ENCODE measurements around the gene TLK2. TPM values are rescaled to one million over a fixed set of nuclear protein-coding genes. Genes with fewer than 3 reads are reported as not detected.

TLK2 gene
- polyA plus RNA-seq, 2 of the 4 experiments (the other 2 are of a cell fraction), result 30.4 to 68.7 TPM

DNA sequence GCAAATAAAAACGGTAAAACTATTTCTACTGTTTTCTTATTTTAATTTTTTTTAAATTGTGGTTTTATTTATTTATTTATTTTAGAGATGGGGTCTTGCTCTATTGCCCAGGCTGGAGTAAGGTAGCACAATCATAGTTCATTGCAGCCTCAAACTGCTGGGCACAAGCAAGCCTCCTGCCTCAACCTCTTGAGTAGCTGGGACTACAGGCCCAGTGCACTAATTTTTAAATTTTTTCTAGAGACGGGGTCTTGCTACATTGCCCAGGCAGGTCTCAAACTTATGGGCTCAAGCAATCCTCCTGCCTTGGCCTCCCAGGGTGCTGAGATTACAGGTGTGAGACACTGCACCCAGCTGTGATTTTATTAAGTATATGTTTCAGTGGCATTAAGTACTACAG lies 102.3 kb downstream of the TLK2 start (continued):
- TF ChIP-seq, protein P1, sequence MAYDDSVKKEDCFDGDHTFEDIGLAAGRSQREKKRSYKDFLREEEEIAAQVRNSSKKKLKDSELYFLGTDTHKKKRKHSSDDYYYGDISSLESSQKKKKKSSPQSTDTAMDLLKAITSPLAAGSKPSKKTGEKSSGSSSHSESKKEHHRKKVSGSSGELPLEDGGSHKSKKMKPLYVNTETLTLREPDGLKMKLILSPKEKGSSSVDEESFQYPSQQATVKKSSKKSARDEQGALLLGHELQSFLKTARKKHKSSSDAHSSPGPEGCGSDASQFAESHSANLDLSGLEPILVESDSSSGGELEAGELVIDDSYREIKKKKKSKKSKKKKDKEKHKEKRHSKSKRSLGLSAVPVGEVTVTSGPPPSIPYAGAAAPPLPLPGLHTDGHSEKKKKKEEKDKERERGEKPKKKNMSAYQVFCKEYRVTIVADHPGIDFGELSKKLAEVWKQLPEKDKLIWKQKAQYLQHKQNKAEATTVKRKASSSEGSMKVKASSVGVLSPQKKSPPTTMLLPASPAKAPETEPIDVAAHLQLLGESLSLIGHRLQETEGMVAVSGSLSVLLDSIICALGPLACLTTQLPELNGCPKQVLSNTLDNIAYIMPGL (CRISPR knock-in tag; IDR thresholded peaks at IDR 0.05; ENCODE audit: borderline replicate concordance), result no peak
- TF ChIP-seq, protein P2, sequence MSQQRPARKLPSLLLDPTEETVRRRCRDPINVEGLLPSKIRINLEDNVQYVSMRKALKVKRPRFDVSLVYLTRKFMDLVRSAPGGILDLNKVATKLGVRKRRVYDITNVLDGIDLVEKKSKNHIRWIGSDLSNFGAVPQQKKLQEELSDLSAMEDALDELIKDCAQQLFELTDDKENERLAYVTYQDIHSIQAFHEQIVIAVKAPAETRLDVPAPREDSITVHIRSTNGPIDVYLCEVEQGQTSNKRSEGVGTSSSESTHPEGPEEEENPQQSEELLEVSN (IDR thresholded peaks at IDR 0.05; ENCODE audit: borderline replicate concordance, low read depth), result no peak
- TF ChIP-seq NPAS2 (CRISPR knock-in tag; IDR thresholded peaks at IDR 0.05; ENCODE audit: borderline replicate concordance), result no peak
- TF ChIP-seq HOXB13 (CRISPR knock-in tag; IDR thresholded peaks at IDR 0.05; ENCODE audit: low read depth), result no peak

DNA sequence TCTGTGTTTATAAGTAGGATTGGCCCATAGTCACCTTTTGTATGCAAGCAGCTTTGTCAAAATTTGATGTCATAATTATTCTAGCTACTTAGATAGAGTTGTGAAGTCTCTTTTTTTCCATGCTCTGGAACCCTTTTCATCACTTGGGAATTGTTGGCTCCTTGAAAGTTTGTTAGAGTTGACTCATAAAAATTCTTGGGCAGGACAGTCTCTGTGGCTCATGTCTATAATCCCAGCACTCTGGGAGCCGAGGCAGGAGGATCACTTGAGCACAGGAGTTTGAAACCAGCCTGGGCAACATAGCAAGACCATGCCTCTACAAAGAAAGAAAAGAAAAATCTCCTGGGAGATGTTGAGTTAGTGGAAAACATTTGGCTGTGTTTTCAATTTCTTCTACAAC lies 103.1 kb downstream of the TLK2 start:
- H3K9me3 ChIP-seq, result no peaks in the 10 kb centered on the region
- no peak overlapping the region for H3K4me3 ChIP-seq
- DNase-seq (ENCODE audit: low read depth in 1 of 2, low spot score in 1 of 2) (no peak), FAIRE-seq (no peak), ATAC-seq (no peak)
- POLR2A ChIA-PET, result no interaction called here
- WGBS (ENCODE audit: missing lambda C conversion rate), result 81% methylated on average over 1 of the region's 1 CpG
- H3K4me1 ChIP-seq, result no peaks in the 10 kb centered on the region; the same call in 2 of the 3 replicates
- no peak for TF ChIP-seq FOXS1 (CRISPR knock-in tag; IDR thresholded peaks at IDR 0.05)
- TF ChIP-seq JUNB (IDR thresholded peaks at IDR 0.05), result no peak
- no peak for TF ChIP-seq SMC3 (IDR thresholded peaks at IDR 0.05)
- TF ChIP-seq ESRRA (IDR thresholded peaks at IDR 0.05; ENCODE audit: borderline replicate concordance, low read length), result no peak
- TF ChIP-seq, protein P1 (CRISPR knock-in tag; IDR thresholded peaks at IDR 0.05; ENCODE audit: borderline replicate concordance), result no peak
- TF ChIP-seq RARB (CRISPR knock-in tag; IDR thresholded peaks at IDR 0.05), result no peak
- no peak for TF ChIP-seq EHMT2 (IDR thresholded peaks at IDR 0.05; ENCODE audit: low read depth)
- TF ChIP-seq, protein P3, sequence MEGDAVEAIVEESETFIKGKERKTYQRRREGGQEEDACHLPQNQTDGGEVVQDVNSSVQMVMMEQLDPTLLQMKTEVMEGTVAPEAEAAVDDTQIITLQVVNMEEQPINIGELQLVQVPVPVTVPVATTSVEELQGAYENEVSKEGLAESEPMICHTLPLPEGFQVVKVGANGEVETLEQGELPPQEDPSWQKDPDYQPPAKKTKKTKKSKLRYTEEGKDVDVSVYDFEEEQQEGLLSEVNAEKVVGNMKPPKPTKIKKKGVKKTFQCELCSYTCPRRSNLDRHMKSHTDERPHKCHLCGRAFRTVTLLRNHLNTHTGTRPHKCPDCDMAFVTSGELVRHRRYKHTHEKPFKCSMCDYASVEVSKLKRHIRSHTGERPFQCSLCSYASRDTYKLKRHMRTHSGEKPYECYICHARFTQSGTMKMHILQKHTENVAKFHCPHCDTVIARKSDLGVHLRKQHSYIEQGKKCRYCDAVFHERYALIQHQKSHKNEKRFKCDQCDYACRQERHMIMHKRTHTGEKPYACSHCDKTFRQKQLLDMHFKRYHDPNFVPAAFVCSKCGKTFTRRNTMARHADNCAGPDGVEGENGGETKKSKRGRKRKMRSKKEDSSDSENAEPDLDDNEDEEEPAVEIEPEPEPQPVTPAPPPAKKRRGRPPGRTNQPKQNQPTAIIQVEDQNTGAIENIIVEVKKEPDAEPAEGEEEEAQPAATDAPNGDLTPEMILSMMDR (IDR thresholded peaks at IDR 0.05), result no peak
- TF ChIP-seq POLR2A (IDR thresholded peaks at IDR 0.05; ENCODE audit: low read length), result no peak
- TF ChIP-seq, protein P4, sequence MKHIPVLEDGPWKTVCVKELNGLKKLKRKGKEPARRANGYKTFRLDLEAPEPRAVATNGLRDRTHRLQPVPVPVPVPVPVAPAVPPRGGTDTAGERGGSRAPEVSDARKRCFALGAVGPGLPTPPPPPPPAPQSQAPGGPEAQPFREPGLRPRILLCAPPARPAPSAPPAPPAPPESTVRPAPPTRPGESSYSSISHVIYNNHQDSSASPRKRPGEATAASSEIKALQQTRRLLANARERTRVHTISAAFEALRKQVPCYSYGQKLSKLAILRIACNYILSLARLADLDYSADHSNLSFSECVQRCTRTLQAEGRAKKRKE (CRISPR knock-in tag; IDR thresholded peaks at IDR 0.05; ENCODE audit: low read depth), result no peak
- TF ChIP-seq, protein P5, sequence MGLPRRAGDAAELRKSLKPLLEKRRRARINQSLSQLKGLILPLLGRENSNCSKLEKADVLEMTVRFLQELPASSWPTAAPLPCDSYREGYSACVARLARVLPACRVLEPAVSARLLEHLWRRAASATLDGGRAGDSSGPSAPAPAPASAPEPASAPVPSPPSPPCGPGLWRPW (IDR thresholded peaks at IDR 0.05), result no peak
- no peak for TF ChIP-seq ZFP36 (IDR thresholded peaks at IDR 0.05; ENCODE audit: borderline replicate concordance, partially characterized antibody)
- TF ChIP-seq CEBPB (IDR thresholded peaks at IDR 0.05), result no peak
- no peak for TF ChIP-seq CBX2 (IDR thresholded peaks at IDR 0.05; ENCODE audit: borderline replicate concordance, low read depth)
- no peak for TF ChIP-seq HOXB5 (CRISPR knock-in tag; IDR thresholded peaks at IDR 0.05)
- no peak for TF ChIP-seq CBX8 (IDR thresholded peaks at IDR 0.05)
- TF ChIP-seq, protein P6, sequence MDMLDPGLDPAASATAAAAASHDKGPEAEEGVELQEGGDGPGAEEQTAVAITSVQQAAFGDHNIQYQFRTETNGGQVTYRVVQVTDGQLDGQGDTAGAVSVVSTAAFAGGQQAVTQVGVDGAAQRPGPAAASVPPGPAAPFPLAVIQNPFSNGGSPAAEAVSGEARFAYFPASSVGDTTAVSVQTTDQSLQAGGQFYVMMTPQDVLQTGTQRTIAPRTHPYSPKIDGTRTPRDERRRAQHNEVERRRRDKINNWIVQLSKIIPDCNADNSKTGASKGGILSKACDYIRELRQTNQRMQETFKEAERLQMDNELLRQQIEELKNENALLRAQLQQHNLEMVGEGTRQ (IDR thresholded peaks at IDR 0.05), result no peak
- no peak for TF ChIP-seq RAD21 (conservative IDR thresholded peaks at IDR 0.05 in 1 of 2, IDR thresholded peaks at IDR 0.05 in 1 of 2)
- TF ChIP-seq CHD2 (IDR thresholded peaks at IDR 0.05; ENCODE audit: low read length, partially characterized antibody), result no peak
- H3K4me2 ChIP-seq, result no peak overlapping the region
- CTCF ChIA-PET, result interaction anchor here (0.7 to 2.2 kb wide), 5 partner anchors 9 to 14 kb away, joined by 3 to 8 read pairs (median 5); no protein-coding TSS in a partner anchor
- H3K27ac ChIP-seq, result no peak overlapping the region
